ENCODE measurements around the gene RS1.
A peak's percentile ranks its signal among the peaks of the same experiment; 100 is the strongest.

Gene RS1

GRCh38 chrX:18672008-18672407 lies at the start of gene RS1:
Gene RS1, minus strand, starts transcription at chrX:18672108. Its CDS starts 40 bp downstream, at chrX:18672068.
- no peak for DNase-seq

GRCh38 chrX:18719852-18720251 lies 47.9 kb upstream of the RS1 start:
- DNase-seq = no peak

DNA sequence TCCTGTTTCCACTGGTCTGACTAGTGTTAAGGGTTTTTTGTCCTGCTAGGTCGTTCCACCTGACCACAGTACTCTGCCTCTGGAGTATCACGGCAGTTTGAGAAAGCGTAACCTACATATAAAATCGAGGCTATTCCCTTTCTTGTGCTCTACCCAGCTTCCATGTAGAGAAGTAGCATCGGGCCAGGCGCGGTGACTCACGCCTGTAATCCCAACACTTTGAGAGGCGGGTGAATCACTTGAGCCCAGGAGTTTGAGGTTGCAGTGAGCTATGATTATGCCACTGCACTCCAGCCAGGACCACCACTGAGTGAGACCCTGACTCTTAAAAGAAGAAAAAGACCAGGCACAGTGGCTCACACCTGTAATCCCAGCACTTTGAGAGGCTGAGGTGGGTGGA lies 43.0 kb upstream of the RS1 start:
- no peak for DNase-seq

DNA sequence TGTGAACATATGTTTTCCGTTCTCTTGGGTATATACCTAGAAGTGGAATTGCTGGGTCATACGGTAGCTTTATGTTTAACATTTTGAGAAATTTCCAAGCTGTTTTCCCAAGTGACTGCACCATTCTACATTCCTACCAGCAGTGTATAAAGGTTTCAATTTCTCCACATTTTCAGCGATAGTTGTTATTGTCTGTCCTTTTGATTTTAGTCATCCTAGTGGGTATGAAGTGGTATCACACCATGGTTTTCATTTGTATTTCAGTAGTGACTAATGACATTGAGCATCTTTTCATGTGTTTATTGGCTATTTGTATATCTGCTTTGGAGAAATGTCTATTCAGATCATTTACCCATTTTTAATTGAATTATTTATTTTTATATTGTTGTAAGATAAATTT lies 37.9 kb upstream of the RS1 start:
- no peak for DNase-seq

DNA sequence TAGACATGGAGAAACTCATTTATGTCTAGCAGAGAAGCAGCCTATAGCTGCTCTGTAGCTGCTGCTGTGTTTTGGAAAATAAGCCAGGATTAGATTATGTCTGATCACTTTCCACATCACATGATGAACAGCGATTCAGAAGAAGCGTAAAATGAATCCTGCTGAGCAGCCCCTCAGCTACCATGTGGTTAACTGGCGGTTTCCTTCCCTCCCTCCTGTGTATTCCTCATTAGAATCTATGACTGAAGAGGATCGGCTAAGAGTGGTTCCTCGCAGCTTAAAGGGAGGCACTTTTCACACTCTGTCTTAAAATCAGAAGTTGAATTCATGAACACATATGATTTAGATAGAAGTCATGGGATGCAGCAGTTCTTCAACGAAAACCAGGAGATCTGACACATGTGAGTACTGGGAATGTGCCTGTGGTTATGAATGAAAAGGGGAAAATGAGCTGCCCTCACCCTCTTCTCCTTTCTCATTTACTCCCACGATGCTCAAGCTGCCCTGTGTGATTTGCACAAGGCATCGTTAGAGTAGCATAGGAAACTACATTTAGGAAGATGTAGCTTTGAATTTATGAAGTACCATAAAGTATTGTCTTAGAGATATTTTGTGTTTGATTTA lies 35.6 kb upstream of the RS1 start, which contains the start of gene PPEF1:
PPEF1 (plus strand) TSS at position 220 of the 624 bp plus-strand sequence; CDS start at position 356, 136 bp downstream.
- no peak for DNase-seq

- DNase-seq = no peak
Measured at GRCh38 chrX:18702362-18703195, 30.7 kb upstream of the RS1 start.

GRCh38 chrX:18701621-18702361 lies 29.9 kb upstream of the RS1 start:
- DNase-seq = no peak

DNA sequence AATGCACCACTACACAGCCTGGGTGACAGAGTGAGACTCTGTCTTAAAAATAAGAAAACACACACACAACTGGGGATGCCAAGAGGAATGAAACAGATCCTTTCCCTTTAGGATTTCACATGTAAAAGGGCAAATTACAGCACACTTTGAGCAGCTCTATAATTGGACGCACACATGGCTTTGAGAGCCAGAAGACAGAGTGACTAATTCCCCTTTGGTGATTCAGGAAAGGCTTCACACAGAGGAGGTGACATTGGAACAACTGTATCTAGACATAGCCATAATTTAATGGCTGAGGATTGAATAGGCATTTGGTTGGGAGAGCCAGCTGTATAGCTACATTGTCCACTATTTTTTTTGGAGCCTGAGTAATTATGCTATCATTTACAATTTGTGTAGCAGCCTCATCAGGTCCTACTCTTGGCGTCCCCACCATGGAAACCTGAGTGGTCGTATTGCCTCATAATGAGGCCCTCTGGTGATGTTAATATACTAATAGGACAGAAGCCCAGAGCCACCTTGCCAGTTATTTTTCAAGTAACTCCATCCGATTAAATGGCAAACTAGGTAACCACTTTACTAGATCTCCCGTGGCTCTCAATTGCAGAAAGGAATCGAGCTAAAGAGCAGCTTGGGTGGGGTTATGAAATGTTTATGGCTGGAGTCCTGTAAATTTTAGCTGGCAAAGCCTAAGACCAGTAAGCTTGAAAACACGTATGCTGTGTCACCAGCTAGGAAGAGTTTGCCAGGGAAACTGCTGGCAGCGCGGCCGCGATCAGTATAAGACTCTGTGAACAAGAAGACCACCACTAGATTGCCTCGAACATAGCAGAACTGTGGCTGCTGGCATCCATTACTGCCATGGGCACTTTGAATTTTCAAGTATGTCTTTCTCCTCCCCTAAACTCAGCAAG lies 27.1 kb upstream of the RS1 start:
- DNase-seq = no peak

DNA sequence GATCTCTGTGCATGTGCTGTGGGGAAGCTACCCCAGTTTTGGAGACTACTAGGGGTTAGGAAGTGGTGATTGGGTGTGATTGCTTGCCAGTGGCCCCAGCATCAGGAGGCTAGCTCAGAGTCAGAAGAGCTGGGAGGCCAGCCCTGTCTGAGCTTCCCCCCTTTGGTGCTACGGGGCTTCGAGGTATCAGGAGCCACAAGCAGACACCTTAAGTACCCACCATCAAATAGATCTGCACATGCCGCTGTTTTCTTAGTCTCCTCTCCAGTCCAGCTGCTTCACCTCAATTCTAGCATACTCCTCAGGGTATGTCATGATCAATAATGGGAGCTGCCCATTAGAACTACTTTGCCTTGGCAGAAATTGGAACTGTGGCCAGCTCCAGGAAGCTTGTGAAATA lies 24.7 kb upstream of the RS1 start:
- no peak for DNase-seq

DNA sequence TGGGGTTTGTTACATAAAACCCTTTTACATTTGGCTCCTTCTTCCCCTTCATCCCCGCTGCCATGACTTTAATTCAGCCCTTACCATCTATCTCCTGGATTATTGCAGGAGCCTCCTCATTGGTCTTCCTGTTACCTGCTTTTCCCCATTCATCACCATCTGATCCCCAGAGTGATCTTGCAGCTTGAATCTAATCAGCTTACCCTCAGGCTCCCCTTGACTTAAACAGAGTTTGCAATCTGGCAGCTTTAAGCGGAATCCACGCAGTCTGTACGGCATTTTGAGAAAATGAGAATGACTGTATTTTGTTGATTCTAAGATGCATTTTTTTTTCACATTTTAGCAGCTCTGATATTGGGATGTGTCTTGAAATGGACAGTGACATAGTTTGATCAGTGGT lies 20.6 kb upstream of the RS1 start:
- DNase-seq = no peak

GRCh38 chrX:18691431-18691830 lies 19.5 kb upstream of the RS1 start:
- no peak for DNase-seq

GRCh38 chrX:18687856-18688495 lies 16.1 kb upstream of the RS1 start:
- no peak for DNase-seq

- no peak for DNase-seq
Measured at GRCh38 chrX:18682979-18683387, 11.1 kb upstream of the RS1 start.

- DNase-seq = no peak
Measured at GRCh38 chrX:18681996-18682395, 10.1 kb upstream of the RS1 start.

GRCh38 chrX:18677161-18677869 lies 5.4 kb upstream of the RS1 start:
- no peak for DNase-seq

DNA sequence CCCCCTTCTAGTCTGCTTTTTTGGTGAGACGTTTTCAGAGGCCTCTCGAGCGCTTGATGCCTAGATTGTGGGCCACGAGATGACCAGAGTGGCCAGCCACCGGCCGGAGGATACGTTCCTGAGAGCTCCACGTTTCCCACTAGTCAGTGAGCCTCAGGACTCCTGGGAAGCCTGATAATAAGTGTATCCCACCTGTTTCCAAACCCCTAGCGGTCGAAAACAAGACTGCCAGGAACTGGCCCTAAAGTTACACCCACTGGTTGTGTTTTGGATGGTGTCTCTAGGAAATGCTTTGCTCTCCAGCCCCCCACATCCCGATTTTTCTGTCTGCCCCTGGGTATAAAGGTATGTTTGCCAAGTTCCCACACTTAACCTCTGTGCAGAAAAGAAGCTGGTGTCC lies 4.6 kb upstream of the RS1 start:
- no peak for DNase-seq

GRCh38 chrX:18676050-18676449 lies 4.1 kb upstream of the RS1 start:
- no peak for DNase-seq

DNA sequence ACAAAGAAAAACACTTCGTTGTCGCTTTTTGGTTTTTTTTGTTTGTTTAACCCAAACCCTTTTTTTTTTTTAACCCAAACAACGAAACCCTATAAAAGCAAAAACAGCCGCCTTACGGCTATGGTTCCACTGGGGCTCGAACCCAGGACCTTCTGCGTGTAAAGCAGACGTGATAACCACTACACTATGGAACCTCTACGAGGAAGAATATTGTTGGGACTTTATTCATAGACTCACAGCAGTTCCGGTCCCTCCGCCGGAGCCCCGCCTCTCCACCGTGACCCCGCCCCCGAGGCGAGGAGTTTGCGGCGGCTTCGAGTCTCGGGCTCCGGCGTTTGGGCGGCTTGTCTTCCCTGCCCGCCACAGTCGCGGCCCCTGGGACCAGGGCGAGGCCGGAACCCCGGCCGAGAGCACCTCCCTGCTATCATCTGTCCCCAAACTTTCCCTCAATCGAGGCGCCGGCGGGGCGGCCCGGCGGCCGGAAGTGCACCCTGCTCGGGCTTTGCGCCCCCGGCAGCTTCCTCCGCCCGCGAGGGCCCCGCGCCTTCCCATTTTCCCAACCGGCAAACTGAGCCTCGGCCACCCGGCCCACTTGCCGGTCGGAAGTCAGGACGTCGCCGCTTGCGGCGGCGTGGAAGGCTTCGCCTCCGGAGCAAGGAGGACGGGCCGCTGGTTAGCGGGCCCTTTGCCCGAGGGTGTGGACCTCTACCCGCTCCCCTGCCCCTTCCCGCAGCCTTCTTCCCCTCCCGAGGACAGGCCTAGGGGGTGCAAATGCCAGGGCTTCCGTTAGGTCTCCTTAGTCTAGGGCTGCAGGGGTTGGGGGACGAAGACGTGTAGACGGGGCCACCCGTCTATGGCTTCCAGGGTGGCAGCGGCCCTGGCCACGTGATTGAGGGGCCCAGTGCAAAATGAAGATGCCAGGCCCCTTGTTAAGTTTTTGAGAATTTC lies 3.2 kb upstream of the RS1 start:
- peak; percentile 63 for DNase-seq

- DNase-seq = no peak
Measured at GRCh38 chrX:18674417-18674787, 2.5 kb upstream of the RS1 start.

Data from stimulated activated naive CD4-positive, alpha-beta T cell treated with Interleukin-2 at 50 U/mL for 16 hours (primary cell).